ENCODE data around the gene FGGY.

DNA sequence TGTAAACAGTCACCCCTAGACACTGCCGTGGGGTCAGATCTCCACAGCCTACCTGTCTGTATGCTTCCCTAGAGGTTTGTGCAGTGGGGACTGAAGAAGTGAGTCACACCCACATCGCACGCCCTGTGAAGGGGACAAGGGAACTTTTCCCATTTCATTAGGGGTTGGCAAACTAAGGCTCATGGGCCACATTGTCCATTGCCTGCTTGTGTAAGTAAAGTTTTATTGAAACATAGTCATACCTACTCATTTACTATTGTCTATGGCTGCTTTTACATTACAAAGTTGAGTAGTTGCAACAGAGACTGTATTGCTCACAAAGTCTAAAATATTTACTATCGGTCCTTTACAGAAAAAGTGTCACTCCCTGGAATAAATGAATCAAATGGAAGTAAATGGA is 2.5 kb upstream of the FGGY start:
- TF ChIP-seq, protein P1, sequence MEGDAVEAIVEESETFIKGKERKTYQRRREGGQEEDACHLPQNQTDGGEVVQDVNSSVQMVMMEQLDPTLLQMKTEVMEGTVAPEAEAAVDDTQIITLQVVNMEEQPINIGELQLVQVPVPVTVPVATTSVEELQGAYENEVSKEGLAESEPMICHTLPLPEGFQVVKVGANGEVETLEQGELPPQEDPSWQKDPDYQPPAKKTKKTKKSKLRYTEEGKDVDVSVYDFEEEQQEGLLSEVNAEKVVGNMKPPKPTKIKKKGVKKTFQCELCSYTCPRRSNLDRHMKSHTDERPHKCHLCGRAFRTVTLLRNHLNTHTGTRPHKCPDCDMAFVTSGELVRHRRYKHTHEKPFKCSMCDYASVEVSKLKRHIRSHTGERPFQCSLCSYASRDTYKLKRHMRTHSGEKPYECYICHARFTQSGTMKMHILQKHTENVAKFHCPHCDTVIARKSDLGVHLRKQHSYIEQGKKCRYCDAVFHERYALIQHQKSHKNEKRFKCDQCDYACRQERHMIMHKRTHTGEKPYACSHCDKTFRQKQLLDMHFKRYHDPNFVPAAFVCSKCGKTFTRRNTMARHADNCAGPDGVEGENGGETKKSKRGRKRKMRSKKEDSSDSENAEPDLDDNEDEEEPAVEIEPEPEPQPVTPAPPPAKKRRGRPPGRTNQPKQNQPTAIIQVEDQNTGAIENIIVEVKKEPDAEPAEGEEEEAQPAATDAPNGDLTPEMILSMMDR (IDR thresholded peaks at IDR 0.05): no peak
- TF ChIP-seq EZH2 (IDR thresholded peaks at IDR 0.05; ENCODE audit: borderline replicate concordance, insufficient read depth, low read depth, low read length, poor library complexity, severe bottlenecking): no peak
